Astrocyte (in vitro differentiated cells and primary cell): ENCODE measurements around the gene TSHB. TPM values are rescaled to one million over a fixed set of nuclear protein-coding genes. Genes with fewer than 3 reads are reported as not detected.

ENCODE experiments used
- DNase-seq: peaks from one replicate; pipeline ENCODE4 v3.0.0-alpha.2; 2010; ENCODE audit warnings: low read depth
- FAIRE-seq: peaks from 2 replicates; lab custom pipeline; 2011; peaks lifted over from hg19 to GRCh38; lab: Jason Lieb, UNC
- H2AFZ ChIP-seq: 2 replicates; pipeline ENCODE4 v1.6.0; 2012; ENCODE audit warnings: low read depth, low read length, inconsistent platforms
- H3K27ac ChIP-seq: 2 replicates; pipeline ENCODE4 v1.5.1; 2011; ENCODE audit warnings: low read depth, low read length, inconsistent platforms
- H3K27me3 ChIP-seq: 2 replicates; pipeline ENCODE4 v1.6.0; 2011; ENCODE audit warnings: low read length, inconsistent platforms; ENCODE audit not compliant: insufficient read depth
- H3K36me3 ChIP-seq: 2 replicates; pipeline ENCODE4 v1.5.1; 2011; ENCODE audit warnings: low read length, inconsistent platforms; ENCODE audit not compliant: insufficient read depth
- H3K4me1 ChIP-seq: 2 replicates; pipeline ENCODE4 v1.5.1; 2011; ENCODE audit warnings: low read length, inconsistent platforms; ENCODE audit not compliant: insufficient read depth
- H3K4me2 ChIP-seq: 2 replicates; pipeline ENCODE4 v1.6.0; 2012; ENCODE audit warnings: low read length, inconsistent platforms
- H3K4me3 ChIP-seq: 2 replicates; pipeline ENCODE4 v1.5.1; 2011; ENCODE audit warnings: low read depth, mild to moderate bottlenecking, low read length, inconsistent platforms; ENCODE audit not compliant: insufficient read depth
- H3K79me2 ChIP-seq: 2 replicates; pipeline ENCODE4 v1.6.0; 2012; ENCODE audit warnings: mild to moderate bottlenecking, low read length, inconsistent platforms; ENCODE audit not compliant: insufficient read depth
- H3K9ac ChIP-seq: 2 replicates; pipeline ENCODE4 v1.6.0; 2012; ENCODE audit warnings: mild to moderate bottlenecking, low read length, inconsistent platforms
- H3K9me3 ChIP-seq: 2 replicates; pipeline ENCODE4 v1.5.1; 2012; ENCODE audit warnings: low read depth, mild to moderate bottlenecking, low read length, inconsistent platforms; ENCODE audit not compliant: insufficient read depth
- H4K20me1 ChIP-seq: 2 replicates; pipeline ENCODE4 v1.6.0; 2012; ENCODE audit warnings: low read length, inconsistent platforms; ENCODE audit not compliant: insufficient read depth
- H3K27ac Mint-ChIP-seq: one replicate; pipeline ENCODE4 v1.8.0; 2021; ENCODE audit warnings: mild to moderate bottlenecking, mixed read lengths; ENCODE audit not compliant: unreplicated experiment
- H3K27me3 Mint-ChIP-seq: one replicate; pipeline ENCODE4 v1.8.0; 2021; ENCODE audit warnings: low read depth, mixed read lengths; ENCODE audit not compliant: unreplicated experiment
- H3K36me3 Mint-ChIP-seq: one replicate; pipeline ENCODE4 v1.8.0; 2021; ENCODE audit warnings: low read depth, mixed read lengths; ENCODE audit not compliant: unreplicated experiment
- H3K4me1 Mint-ChIP-seq: one replicate; pipeline ENCODE4 v1.8.0; 2021; ENCODE audit warnings: low read depth, mixed read lengths; ENCODE audit not compliant: unreplicated experiment
- H3K4me3 Mint-ChIP-seq: one replicate; pipeline ENCODE4 v1.8.0; 2021; ENCODE audit warnings: mild to moderate bottlenecking, moderate library complexity, mixed read lengths; ENCODE audit not compliant: unreplicated experiment
- H3K9me3 Mint-ChIP-seq: one replicate; pipeline ENCODE4 v1.8.0; 2021; ENCODE audit warnings: mild to moderate bottlenecking, mixed read lengths; ENCODE audit not compliant: unreplicated experiment
- EZH2 ChIP-seq: IDR thresholded peaks from 2 replicates; pipeline ENCODE4 v1.6.1; 2012; ENCODE audit warnings: mild to moderate bottlenecking, low read length, inconsistent platforms; ENCODE audit not compliant: insufficient read depth
- total RNA-seq: library from RNA; stranded (reverse); gene quantifications from 2 replicates; pipeline ENCODE4 v1.2.1, GENCODE V29; 2021
- TF ChIP-seq, protein P1 (sequence below): IDR thresholded peaks from 2 replicates; pipeline ENCODE4 v1.5.1; 2011; ENCODE audit warnings: low read depth, mild to moderate bottlenecking, inconsistent platforms, low read length, moderate library complexity; ENCODE audit not compliant: insufficient read depth

The TSHB gene
- total RNA-seq, 1 donor from 2014 or later, result not detected

- DNase-seq, result no peak
- Histone ChIP-seq H3K4me2 (no peak overlapping the region), H3K79me2 (no peaks in the 10 kb centered on the region), H3K27me3 (no peaks in the 10 kb centered on the region), H3K4me1 (peaks cover 10% of the 10 kb centered on the region), H3K36me3 (no peaks in the 10 kb centered on the region), H3K27ac (no peak overlapping the region), H3K4me3 (no peak overlapping the region), H3K9ac (no peak overlapping the region), H4K20me1 (no peaks in the 10 kb centered on the region), H3K9me3 (no peaks in the 10 kb centered on the region), H2AFZ (no peak overlapping the region)
- TF ChIP-seq, protein P1, sequence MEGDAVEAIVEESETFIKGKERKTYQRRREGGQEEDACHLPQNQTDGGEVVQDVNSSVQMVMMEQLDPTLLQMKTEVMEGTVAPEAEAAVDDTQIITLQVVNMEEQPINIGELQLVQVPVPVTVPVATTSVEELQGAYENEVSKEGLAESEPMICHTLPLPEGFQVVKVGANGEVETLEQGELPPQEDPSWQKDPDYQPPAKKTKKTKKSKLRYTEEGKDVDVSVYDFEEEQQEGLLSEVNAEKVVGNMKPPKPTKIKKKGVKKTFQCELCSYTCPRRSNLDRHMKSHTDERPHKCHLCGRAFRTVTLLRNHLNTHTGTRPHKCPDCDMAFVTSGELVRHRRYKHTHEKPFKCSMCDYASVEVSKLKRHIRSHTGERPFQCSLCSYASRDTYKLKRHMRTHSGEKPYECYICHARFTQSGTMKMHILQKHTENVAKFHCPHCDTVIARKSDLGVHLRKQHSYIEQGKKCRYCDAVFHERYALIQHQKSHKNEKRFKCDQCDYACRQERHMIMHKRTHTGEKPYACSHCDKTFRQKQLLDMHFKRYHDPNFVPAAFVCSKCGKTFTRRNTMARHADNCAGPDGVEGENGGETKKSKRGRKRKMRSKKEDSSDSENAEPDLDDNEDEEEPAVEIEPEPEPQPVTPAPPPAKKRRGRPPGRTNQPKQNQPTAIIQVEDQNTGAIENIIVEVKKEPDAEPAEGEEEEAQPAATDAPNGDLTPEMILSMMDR, result no peak
- TF ChIP-seq EZH2, result no peak
- Mint-ChIP-seq H3K27me3 (peaks cover 3% of the 10 kb centered on the region), H3K9me3 (no peaks in the 10 kb centered on the region), H3K4me3 (no peak overlapping the region), H3K36me3 (peaks cover 13% of the 10 kb centered on the region), H3K27ac (no peak overlapping the region), H3K4me1 (peaks cover 11% of the 10 kb centered on the region)
- FAIRE-seq, result no peak
Observed at GRCh38 chr1:115078708-115079107, 49.1 kb downstream of the TSHB start.

DNA sequence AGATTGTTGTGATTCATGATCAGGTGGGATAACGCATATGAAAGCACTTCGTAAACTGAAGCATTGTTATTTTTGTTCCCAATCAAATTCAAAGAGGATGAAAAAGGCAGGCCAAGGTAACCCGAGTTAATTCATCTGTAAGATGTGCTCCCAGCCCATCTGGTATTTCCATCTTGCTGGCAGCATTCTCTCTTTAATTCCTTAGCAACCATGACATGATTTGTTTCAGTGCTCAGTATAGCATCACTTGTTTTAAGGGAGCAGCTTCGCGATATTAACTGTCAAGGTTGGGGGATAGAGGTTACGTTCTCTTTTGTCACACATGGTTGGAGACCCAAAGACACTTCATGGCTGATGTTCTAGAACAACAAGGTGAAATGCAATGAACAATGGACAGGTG lies 53.3 kb downstream of the TSHB start:
- DNase-seq (no peak), FAIRE-seq (no peak)
- no peak overlapping the region for H3K9ac ChIP-seq
- H3K4me3 ChIP-seq, result no peak overlapping the region
- no peak overlapping the region for H3K4me2 ChIP-seq
- no peak overlapping the region for H2AFZ ChIP-seq
- Mint-ChIP-seq H3K36me3 (peaks cover 9% of the 10 kb centered on the region), H3K27ac (no peak overlapping the region), H3K9me3 (no peaks in the 10 kb centered on the region), H3K4me1 (peaks cover 5% of the 10 kb centered on the region), H3K27me3 (peaks cover 3% of the 10 kb centered on the region), H3K4me3 (no peak overlapping the region)
- no peaks in the 10 kb centered on the region for H3K79me2 ChIP-seq
- no peaks in the 10 kb centered on the region for H4K20me1 ChIP-seq
- no peaks in the 10 kb centered on the region for H3K36me3 ChIP-seq
- no peaks in the 10 kb centered on the region for H3K9me3 ChIP-seq
- H3K27me3 ChIP-seq, result peaks cover under 1% of the 10 kb centered on the region
- no peaks in the 10 kb centered on the region for H3K4me1 ChIP-seq
- H3K27ac ChIP-seq, result no peak overlapping the region
- TF ChIP-seq, protein P1, result no peak
- no peak for TF ChIP-seq EZH2

Other genes with a start within 250 kb of the TSHB start
- 62.0 and 64.2 TPM in 2 replicates for gene SIKE1, start 249.1 kb upstream of the TSHB start, total RNA-seq
- gene SYCP1, start 175.0 kb upstream of the TSHB start, total RNA-seq, result not detected in 2 replicates
- gene TSPAN2, start 59.7 kb downstream of the TSHB start, total RNA-seq, result 23.7 and 32.8 TPM in 2 replicates